Upper lobe of left lung (tissue), 4 donors: ENCODE results near the gene CYGB.
"Not testable (repeated sequence)": the region's sequence is repeated elsewhere in the genome, so short reads cannot be mapped to it uniquely, and the experiment has no call there.

Experiments
- EP300 ChIP-seq, 4 donors: sonication (generic); formaldehyde crosslinking; IDR thresholded peaks; one replicate each; pipeline ENCODE4 v1.5.1; 2017; ENCODE audit warnings: antibody characterized with exemption in 4 of 4, control low read depth in 2 of 4
- POLR2A ChIP-seq, 4 donors: fragments of 450-650 bp; IDR thresholded peaks; one replicate each; pipeline ENCODE4 v1.5.1; 2016 to 2017; ENCODE audit warnings: antibody characterized with exemption in 4 of 4, mild to moderate bottlenecking in 2 of 4
- POLR2AphosphoS5 ChIP-seq, 2 donors: sonication (generic); formaldehyde crosslinking; IDR thresholded peaks; one replicate each; pipeline ENCODE4 v1.5.1; 2017; ENCODE audit warnings: antibody characterized with exemption in 2 of 2
- TF ChIP-seq, protein P1 (sequence below), 6 experiments: fragments of 450-650 bp in 4 of 6; fragments of 200-600 bp in 2 of 6; sonication (generic) in 2 of 6; IDR thresholded peaks; one replicate each; pipeline ENCODE4 v1.5.1; 2016 to 2019; ENCODE audit warnings: antibody characterized with exemption in 6 of 6

DNA sequence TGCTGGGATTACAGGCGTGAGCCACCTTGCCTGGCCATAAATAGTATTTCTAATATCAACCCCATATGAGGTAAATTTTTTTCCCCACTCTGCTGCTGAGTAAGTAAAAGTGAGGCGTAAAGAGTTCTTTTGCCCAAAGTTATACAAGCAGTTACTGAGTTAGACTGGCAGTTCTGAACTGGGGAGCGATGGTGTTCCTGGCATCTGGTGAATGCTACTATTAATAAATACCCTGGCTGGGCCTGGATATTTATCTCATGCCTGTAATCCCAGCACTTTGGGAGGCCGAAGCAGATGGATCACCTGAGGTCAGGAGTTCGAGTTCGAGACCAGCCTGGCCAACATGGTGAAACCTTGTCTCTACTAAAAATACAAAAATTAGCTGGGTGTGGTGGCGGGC is 22.0 kb upstream of the CYGB start:
- TF ChIP-seq, protein P1, sequence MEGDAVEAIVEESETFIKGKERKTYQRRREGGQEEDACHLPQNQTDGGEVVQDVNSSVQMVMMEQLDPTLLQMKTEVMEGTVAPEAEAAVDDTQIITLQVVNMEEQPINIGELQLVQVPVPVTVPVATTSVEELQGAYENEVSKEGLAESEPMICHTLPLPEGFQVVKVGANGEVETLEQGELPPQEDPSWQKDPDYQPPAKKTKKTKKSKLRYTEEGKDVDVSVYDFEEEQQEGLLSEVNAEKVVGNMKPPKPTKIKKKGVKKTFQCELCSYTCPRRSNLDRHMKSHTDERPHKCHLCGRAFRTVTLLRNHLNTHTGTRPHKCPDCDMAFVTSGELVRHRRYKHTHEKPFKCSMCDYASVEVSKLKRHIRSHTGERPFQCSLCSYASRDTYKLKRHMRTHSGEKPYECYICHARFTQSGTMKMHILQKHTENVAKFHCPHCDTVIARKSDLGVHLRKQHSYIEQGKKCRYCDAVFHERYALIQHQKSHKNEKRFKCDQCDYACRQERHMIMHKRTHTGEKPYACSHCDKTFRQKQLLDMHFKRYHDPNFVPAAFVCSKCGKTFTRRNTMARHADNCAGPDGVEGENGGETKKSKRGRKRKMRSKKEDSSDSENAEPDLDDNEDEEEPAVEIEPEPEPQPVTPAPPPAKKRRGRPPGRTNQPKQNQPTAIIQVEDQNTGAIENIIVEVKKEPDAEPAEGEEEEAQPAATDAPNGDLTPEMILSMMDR (IDR thresholded peaks at IDR 0.05), result not testable (repeated sequence)
- TF ChIP-seq EP300, POLR2AphosphoS5, POLR2A (IDR thresholded peaks at IDR 0.05): not testable (repeated sequence)
